DMS53 treated with DMSO at 0.1 percent for 48 hours (cell line): ENCODE data around the gene GAL.
A peak's percentile ranks its signal among the peaks of the same experiment; 100 is the strongest.

Source experiments
- DNase-seq: peaks from one replicate; lab custom pipeline; 2025; ENCODE audit not compliant: unreplicated experiment; lab: John Stamatoyannopoulos, UW

The GAL gene

GRCh38 chr11:68658661-68659060 lies 25.7 kb upstream of the GAL start:
- no peak for DNase-seq

- no peak for DNase-seq
Measured at GRCh38 chr11:68659158-68659921, 25.0 kb upstream of the GAL start.

GRCh38 chr11:68660066-68660810 lies 24.1 kb upstream of the GAL start:
- DNase-seq: no peak

GRCh38 chr11:68661014-68661413 lies 23.3 kb upstream of the GAL start:
- DNase-seq: no peak

GRCh38 chr11:68661697-68662603 lies 22.4 kb upstream of the GAL start:
- no peak for DNase-seq

- no peak for DNase-seq
Measured at GRCh38 chr11:68663482-68664010, 20.8 kb upstream of the GAL start.

GRCh38 chr11:68664141-68664540 lies 20.2 kb upstream of the GAL start:
- DNase-seq: no peak

- no peak for DNase-seq
Measured at GRCh38 chr11:68664906-68665305, 19.4 kb upstream of the GAL start.

GRCh38 chr11:68665436-68665835 lies 18.9 kb upstream of the GAL start:
- no peak for DNase-seq

- no peak for DNase-seq
Measured at GRCh38 chr11:68666849-68667248, 17.5 kb upstream of the GAL start.

- DNase-seq: no peak
Measured at GRCh38 chr11:68667511-68668500, 16.5 kb upstream of the GAL start.

- no peak for DNase-seq
Measured at GRCh38 chr11:68669301-68670090, 14.8 kb upstream of the GAL start.

GRCh38 chr11:68670208-68670992 lies 13.9 kb upstream of the GAL start:
- no peak for DNase-seq

- no peak for DNase-seq
Measured at GRCh38 chr11:68673306-68673945, 10.9 kb upstream of the GAL start.

- no peak for DNase-seq
Measured at GRCh38 chr11:68673991-68674390, 10.4 kb upstream of the GAL start.

GRCh38 chr11:68674461-68674860 lies 9.9 kb upstream of the GAL start:
- no peak for DNase-seq

- peak; percentile 78 for DNase-seq
Measured at GRCh38 chr11:68677432-68677831, 6.9 kb upstream of the GAL start.

GRCh38 chr11:68678031-68678441 lies 6.3 kb upstream of the GAL start:
- DNase-seq: no peak
